Activated CD8-positive, alpha-beta T cell treated with anti-CD3 and anti-CD28 coated beads for 36 hours (primary cell): ENCODE data around the gene GBP6. TPM values are rescaled to one million over a fixed set of nuclear protein-coding genes. Genes with fewer than 3 reads are reported as not detected.
A peak's percentile ranks its signal among the peaks of the same experiment; 100 is the strongest.

Experiments
- ATAC-seq: fragments of 200-7000 bp; cut with Tn5 transposase; one replicate; pipeline ENCODE4 v1.10.0; 2021; ENCODE audit warnings: mild to moderate bottlenecking, moderate library complexity
- CTCF ChIA-PET: fragments of 350-600 bp; sonication (Branson Sonifier 250); formaldehyde crosslinking; loops from one replicate; lab custom pipeline; 2021; ENCODE audit warnings: antibody characterized with exemption; lab: Charles Lee
- POLR2A ChIA-PET: fragments of 350-600 bp; sonication (Branson Sonifier 250); formaldehyde crosslinking; loops from one replicate; lab custom pipeline; 2021; ENCODE audit warnings: antibody characterized with exemption; lab: Charles Lee
- DNase-seq: peaks from one replicate; pipeline ENCODE4 v3.0.0-alpha.2; 2020
- H3K27ac Mint-ChIP-seq: one replicate; pipeline ENCODE4 v1.8.0; 2021; ENCODE audit warnings: mild to moderate bottlenecking, mixed read lengths
- H3K27me3 Mint-ChIP-seq: one replicate; pipeline ENCODE4 v1.8.0; 2021; ENCODE audit warnings: mixed read lengths
- H3K36me3 Mint-ChIP-seq: one replicate; pipeline ENCODE4 v1.8.0; 2021; ENCODE audit warnings: low read depth, mixed read lengths
- H3K4me1 Mint-ChIP-seq: one replicate; pipeline ENCODE4 v1.8.0; 2021; ENCODE audit warnings: low read depth, mixed read lengths
- H3K4me3 Mint-ChIP-seq: one replicate; pipeline ENCODE4 v1.8.0; 2021; ENCODE audit warnings: mild to moderate bottlenecking, moderate library complexity, mixed read lengths
- H3K9me3 Mint-ChIP-seq: one replicate; pipeline ENCODE4 v1.8.0; 2021; ENCODE audit warnings: mixed read lengths
- intact Hi-C: fragments of 100-400 bp; cut with micrococcal nuclease; formaldehyde crosslinking; loops from one replicate; pipeline ENCODE4 v1.10.0; 2022
- total RNA-seq, 2 experiments: library from RNA; stranded (reverse); gene quantifications; one replicate each; pipeline ENCODE4 v1.2.3, GENCODE V29; 2021
- TF ChIP-seq, protein P1 (sequence below): fragments of 200-600 bp; IDR thresholded peaks from one replicate; pipeline ENCODE4 v1.8.0; 2022; ENCODE audit warnings: antibody characterized with exemption, mild to moderate bottlenecking

Gene GBP6
- total RNA-seq, 2 experiments from 2014 or later: 0.49 to 0.61 TPM

DNA sequence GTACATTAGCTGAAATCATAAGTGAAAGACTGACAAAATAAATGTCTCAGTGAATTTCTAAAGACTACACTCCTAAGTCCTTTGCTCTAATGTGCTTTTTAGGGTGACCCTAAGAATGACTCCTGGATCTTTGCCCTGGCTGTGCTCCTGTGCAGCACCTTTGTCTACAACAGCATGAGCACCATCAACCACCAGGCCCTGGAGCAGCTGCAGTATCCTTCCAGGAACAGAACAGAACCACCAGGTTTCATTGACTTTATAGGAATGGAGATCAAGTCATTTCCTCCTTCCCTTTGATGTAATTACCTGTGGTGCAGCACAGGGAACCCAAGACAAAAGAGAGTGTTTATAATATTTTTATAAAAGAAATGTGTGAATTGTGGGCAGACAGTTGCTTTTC is 14.1 kb downstream of the GBP6 start:
- TF ChIP-seq, protein P1, sequence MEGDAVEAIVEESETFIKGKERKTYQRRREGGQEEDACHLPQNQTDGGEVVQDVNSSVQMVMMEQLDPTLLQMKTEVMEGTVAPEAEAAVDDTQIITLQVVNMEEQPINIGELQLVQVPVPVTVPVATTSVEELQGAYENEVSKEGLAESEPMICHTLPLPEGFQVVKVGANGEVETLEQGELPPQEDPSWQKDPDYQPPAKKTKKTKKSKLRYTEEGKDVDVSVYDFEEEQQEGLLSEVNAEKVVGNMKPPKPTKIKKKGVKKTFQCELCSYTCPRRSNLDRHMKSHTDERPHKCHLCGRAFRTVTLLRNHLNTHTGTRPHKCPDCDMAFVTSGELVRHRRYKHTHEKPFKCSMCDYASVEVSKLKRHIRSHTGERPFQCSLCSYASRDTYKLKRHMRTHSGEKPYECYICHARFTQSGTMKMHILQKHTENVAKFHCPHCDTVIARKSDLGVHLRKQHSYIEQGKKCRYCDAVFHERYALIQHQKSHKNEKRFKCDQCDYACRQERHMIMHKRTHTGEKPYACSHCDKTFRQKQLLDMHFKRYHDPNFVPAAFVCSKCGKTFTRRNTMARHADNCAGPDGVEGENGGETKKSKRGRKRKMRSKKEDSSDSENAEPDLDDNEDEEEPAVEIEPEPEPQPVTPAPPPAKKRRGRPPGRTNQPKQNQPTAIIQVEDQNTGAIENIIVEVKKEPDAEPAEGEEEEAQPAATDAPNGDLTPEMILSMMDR: no peak
- no peak overlapping the region for H3K4me3 Mint-ChIP-seq
- intact Hi-C loops: no loop called here
- ChIA-PET CTCF (interaction anchor here (1.0 to 2.1 kb wide), 6 partner anchors 14 to 404 kb away, joined by 3 to 7 read pairs (median 4); partner anchors contain the start of gene GBP6), POLR2A (no interaction called here)
- no peak for ATAC-seq
- H3K27me3 Mint-ChIP-seq: peaks cover 1% of the 10 kb centered on the region
- H3K27ac Mint-ChIP-seq: no peak overlapping the region
- H3K4me1 Mint-ChIP-seq: peaks cover 11% of the 10 kb centered on the region
- H3K36me3 Mint-ChIP-seq: peaks cover 7% of the 10 kb centered on the region
- no peak for DNase-seq
- H3K9me3 Mint-ChIP-seq: peaks cover 11% of the 10 kb centered on the region

DNA sequence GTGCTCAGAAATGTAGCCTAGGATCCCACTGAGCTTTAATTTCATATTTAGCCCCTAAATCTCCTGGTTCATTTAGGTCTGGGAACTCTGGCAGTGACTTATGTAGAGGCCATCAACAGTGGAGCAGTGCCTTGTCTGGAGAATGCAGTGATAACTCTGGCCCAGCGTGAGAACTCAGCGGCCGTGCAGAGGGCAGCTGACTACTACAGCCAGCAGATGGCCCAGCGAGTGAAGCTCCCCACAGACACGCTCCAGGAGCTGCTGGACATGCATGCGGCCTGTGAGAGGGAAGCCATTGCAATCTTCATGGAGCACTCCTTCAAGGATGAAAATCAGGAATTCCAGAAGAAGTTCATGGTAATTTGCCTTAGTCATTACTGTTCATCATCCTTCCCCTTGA is 17.8 kb downstream of the GBP6 start:
- DNase-seq (no peak), ATAC-seq (no peak)
- POLR2A ChIA-PET: no interaction called here
- intact Hi-C loops: loop anchor here (5.0 kb wide), 1 partner anchor 71 kb away; no protein-coding TSS in a partner anchor
- TF ChIP-seq, protein P1: no peak
- Mint-ChIP-seq H3K27me3 (no peaks in the 10 kb centered on the region), H3K9me3 (no peaks in the 10 kb centered on the region), H3K36me3 (peaks cover 1% of the 10 kb centered on the region), H3K27ac (no peak overlapping the region), H3K4me1 (peaks cover 9% of the 10 kb centered on the region), H3K4me3 (no peak overlapping the region)
- CTCF ChIA-PET: interaction anchor here (1.0 kb wide), 1 partner anchor 28 kb away, joined by 3 read pairs; no protein-coding TSS in a partner anchor

DNA sequence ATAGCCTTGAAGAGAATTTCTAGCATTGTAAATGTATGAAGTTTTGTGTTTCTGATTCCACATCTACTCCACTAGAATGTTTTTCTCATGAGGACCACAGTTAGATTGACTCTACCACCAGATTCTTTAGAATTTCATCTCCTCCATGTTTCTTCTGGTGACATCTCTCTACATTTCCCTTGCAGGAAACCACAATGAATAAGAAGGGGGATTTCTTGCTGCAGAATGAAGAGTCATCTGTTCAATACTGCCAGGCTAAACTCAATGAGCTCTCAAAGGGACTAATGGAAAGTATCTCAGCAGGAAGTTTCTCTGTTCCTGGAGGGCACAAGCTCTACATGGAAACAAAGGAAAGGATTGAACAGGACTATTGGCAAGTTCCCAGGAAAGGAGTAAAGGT is 18.6 kb downstream of the GBP6 start:
- intact Hi-C loops: loop anchor here (5.0 kb wide), 1 partner anchor 70 kb away; no protein-coding TSS in a partner anchor
- Mint-ChIP-seq H3K4me3 (no peak overlapping the region), H3K9me3 (no peaks in the 10 kb centered on the region), H3K36me3 (peaks cover 1% of the 10 kb centered on the region), H3K27me3 (no peaks in the 10 kb centered on the region), H3K27ac (no peak overlapping the region), H3K4me1 (peaks cover 9% of the 10 kb centered on the region)
- ChIA-PET POLR2A (no interaction called here), CTCF (interaction anchor here (0.9 to 1.0 kb wide), 2 partner anchors 27 to 71 kb away, joined by 3 read pairs; no protein-coding TSS in a partner anchor)
- TF ChIP-seq, protein P1: no peak
- DNase-seq: no peak
- peak; percentile 56 for ATAC-seq

DNA sequence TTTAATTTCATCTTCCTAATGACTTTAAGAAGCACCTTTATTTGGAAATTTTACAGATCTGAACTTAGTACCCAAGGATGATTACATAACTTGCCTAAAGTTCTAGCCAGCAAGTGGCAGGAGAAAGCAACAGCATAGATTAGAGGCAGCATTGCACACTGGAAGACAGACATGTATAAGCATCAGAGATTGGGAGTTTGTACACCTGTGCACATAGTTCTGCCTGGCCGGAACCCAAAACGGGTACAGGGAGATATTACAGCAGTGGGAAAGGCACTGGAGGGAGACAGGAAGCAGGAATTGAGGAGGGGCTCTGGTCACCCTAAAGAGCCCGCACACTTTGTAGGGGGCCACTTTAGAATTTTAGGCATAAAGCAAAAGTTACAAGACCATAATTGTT is 19.3 kb downstream of the GBP6 start:
- Mint-ChIP-seq H3K4me3 (no peak overlapping the region), H3K36me3 (peaks cover 1% of the 10 kb centered on the region), H3K4me1 (peaks cover 9% of the 10 kb centered on the region), H3K9me3 (peaks cover 2% of the 10 kb centered on the region), H3K27me3 (no peaks in the 10 kb centered on the region), H3K27ac (no peak overlapping the region)
- DNase-seq (no peak), ATAC-seq (no peak)
- ChIA-PET CTCF (no interaction called here), POLR2A (no interaction called here)
- TF ChIP-seq, protein P1: no peak
- intact Hi-C loops: loop anchor here (5.0 kb wide), 1 partner anchor 69 kb away; no protein-coding TSS in a partner anchor

DNA sequence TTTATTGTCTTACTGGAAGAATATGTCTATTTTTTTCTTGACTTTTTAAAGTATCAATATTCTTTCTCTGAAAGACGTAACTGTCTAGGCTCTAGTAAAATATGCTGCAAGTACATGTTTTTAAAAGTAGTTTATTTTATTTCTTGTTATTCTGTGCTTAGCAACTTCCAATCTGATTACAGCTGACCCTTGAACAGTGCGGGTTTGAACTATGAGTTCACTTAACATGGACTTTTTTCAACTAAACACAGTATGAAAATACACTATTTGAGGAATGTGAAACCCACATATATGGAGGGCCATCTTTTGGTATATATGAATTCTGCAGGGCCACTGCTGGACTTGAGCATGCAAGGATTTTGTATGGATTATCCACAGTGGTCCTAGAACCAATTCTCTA is 26.8 kb downstream of the GBP6 start:
- TF ChIP-seq, protein P1: no peak
- H3K4me1 Mint-ChIP-seq: no peaks in the 10 kb centered on the region
- POLR2A ChIA-PET: no interaction called here
- DNase-seq (no peak), ATAC-seq (no peak)
- CTCF ChIA-PET: interaction anchor here (1.1 to 2.4 kb wide), 2 partner anchors 13 to 407 kb away, joined by 3 to 7 read pairs; no protein-coding TSS in a partner anchor
- no peaks in the 10 kb centered on the region for H3K27me3 Mint-ChIP-seq
- H3K36me3 Mint-ChIP-seq: peaks cover 2% of the 10 kb centered on the region
- intact Hi-C loops: no loop called here
- peaks cover 12% of the 10 kb centered on the region for H3K9me3 Mint-ChIP-seq
- H3K27ac Mint-ChIP-seq: no peak overlapping the region
- no peak overlapping the region for H3K4me3 Mint-ChIP-seq
